Stimulated activated CD4-positive, alpha-beta T cell treated with anti-CD3 and anti-CD28 coated beads, Interleukin-2, amount 100 ng/mL, for 4 hours (primary cell): ENCODE results near the gene SLC4A9.
"Not testable (repeated sequence)": the region's sequence is repeated elsewhere in the genome, so short reads cannot be mapped to it uniquely, and the experiment has no call there.

ENCODE experiments used
- DNase-seq: peaks from one replicate; pipeline ENCODE4 v3.0.0-alpha.2; 2020; ENCODE audit warnings: low read depth

Gene SLC4A9

DNA sequence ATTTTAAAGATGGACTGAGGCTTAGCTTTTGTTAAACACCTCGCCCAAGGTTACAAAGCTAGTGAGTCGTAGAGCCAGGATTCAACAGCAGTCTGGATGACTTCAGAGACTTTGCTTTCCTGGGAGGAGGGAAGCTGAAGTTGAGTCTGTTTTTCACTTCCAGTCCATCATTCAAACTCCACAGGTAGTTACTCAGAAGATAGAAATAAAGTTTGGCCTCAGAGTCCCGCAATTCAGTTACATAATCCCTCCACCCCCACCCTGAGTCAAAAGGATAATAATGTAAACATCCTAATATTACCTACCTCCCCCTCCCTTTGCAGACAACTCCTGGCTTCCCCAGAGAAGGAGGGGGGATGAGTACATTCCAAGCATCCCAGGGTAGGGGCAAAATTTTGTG is 21.7 kb upstream of the SLC4A9 start:
- no peak for DNase-seq

DNA sequence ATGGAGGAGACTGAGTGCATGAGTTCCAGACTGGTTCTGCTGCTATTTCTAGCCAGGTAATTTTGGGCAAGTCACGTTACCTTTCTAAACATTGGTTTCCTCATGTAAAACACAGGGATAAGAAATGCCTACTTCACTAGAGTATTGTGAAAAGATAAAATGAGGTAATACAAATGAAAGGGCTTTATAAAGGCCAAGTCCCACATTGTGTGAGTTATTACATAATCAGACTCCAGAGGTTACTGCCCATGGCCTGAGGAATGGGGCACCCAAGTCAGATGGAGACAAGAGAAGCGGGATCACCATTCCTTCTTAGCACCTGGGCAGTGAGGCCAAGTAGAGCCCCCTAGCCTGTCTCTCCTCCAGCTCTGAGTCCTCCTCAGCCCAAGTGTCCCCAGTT is 21.1 kb upstream of the SLC4A9 start:
- no peak for DNase-seq

DNA sequence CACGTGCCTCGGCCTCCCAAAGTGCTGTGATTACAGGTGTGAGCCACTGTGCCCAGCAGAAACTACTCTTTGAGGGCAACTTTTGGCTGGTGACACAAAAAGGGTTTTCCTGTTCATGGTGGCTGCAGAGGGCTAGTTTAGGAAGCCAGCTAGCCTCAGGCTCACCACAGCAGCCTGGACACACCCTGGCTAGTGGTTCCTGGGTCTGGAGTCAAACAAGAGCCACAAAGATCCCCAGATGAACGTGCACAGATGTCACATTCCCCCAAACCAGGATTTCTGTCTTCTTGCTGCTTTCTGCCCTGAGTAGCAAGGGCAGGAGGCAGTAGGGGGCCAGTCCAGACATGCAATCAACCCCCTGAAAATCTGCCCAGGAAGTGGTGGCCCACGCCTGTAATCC is 20.4 kb upstream of the SLC4A9 start:
- no peak for DNase-seq

DNA sequence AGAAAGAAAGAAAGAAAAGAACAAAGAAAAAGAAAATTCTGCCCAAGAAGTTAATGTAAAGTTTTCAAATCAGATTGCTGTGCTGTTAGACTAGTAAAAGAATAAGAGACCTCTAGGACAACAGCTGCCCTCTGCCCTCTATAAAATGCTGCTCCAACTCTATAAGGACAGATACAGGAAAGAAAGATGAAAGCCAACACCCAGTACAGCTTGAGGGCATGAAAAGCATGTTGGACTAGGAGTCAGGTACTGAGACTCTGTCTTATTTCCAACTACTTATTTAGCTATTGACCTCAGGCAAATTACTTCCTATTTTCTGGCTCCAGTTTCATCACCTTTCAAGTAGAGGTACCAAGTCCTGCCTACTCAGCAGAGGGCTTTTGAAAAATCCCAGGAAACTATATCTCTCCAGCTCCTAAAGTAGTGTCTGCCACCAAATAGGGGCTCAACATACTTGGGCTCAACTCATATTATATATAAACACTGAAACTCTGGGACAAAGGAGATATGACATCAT is 19.3 kb upstream of the SLC4A9 start:
- DNase-seq, result no peak

DNA sequence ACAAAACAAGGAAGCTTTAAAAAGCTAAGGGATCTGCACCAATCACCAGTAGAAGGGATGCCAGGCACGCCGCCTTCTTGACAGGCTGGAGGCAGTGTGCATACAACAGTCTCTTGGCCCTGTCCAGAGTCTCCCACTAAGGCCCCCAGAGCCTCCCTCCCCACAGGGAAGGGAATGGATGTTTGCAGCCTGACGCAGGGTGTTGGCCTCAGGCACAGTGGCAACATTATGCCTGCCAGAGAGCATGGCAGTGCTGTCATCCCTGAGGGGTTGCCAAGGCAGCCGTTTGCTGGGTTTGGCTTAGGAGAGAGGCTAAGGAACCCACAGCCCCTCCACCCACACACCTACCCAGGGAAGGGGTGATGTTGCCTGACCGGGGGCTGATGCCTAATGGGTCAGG is 18.4 kb upstream of the SLC4A9 start:
- no peak for DNase-seq

DNA sequence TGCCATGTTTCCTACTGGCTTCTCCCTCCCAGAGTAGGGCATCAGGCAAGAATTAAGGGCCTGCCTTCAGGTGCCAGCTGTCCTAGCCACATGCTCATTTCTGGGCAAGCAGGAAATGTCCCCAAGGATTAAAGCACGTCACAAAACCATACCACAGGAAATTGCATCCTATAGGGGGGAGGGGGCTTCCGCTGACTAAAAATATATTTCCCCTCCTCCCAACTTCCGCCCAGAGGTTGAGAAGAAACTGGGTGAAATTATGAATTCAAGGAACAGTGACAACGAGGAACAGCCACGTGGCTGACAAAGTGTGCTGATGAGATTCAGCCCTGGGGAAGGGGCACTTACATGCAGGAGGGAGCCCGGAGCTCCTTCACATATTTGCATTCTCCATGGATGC is 17.7 kb upstream of the SLC4A9 start:
- DNase-seq, result no peak

DNA sequence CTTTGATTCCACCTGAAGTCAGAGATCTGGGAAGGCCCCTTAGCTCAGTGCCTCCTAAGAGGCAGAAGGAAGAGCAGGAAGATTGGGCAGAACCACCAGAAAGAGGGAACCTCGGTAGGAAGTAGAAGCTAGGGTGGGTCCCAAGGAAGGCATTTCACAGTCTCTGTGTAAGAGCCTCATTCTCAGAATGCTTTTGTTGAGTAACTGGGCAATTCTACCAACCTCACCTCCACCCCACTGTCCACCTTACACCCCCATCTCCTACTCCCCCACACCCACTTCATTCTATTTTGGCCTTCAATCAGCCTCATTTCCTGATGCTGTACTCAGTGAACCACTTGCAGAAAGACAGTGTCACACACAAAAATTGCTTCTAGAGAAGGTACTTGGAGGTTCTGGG is 17.1 kb upstream of the SLC4A9 start:
- DNase-seq, result no peak

DNA sequence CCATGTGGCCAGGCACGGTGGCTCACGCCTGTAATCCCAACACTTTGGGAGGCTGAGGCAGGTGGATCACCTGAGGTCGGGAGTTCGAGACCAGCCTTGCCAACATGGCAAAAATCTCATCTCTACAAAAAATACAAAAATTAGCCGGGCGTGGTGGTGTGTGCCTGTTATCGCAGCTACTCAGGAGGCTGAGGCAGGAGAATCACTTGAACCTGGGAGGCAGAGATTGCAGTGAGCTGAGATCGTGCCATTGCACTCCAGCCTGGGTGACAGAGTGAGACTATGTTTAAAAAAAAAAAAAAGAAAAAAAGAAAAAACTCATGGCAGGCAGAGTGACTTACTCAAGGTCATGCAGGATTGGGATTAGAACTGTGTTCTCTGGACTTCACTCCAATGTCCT is 16.1 kb upstream of the SLC4A9 start:
- DNase-seq, result not testable (repeated sequence)

DNA sequence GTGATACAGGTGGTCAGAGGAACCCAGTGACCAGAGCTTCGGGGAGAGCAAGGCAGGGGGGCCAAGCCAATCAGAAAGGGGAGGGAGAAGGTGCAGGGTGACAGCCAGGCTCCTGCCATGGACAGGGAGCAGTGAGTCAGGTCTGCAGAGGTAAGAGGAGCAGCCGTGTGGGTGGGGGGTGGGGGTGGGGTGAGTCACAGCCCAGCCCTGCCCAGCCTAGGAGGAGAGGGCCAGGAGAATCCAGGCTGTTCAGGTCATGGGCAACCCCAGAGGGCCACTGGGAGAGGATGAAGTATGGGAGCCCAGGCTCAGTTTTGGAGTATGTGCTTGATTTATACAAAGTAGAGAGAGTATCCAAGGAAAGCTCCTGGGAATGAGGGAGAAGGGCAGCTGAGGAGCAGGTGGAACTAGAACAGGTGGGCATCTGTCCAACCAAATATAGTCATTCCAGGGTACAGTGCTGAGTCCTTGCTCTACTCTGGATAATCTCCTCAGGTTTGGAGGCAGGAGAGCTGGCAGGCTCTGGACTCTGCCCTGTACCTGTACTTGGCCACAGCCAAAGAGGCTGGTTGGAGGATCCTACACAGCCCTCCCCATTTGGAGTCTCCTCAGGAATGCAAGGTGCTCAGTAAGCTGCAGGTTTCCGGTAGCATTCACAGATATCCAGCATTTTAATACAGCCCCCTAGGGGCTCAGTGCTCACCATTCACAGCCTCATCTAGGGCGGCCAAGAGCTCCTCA is 15.1 kb upstream of the SLC4A9 start:
- DNase-seq, result peak; percentile 24

DNA sequence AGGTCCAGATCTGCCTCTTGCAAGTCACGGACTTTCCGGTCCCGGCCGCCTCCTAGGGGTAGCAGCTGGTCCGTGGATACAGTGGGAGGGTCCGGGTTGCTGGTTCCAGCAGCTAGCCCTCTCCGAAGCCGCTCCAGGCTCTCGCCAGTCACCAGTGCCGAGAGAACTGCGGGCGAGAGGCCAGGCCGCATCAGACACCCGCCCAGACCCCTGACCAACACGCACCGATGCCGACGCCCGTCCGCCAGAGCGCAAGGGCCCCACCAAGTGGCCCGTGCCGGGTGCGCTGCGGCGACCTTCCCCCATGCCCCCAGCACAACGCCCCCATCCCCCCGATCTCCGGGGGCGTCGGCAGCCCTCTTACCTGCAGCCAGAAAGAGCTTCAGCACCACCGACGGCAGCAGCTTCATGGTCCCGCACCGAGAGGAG is 14.1 kb upstream of the SLC4A9 start:
- DNase-seq, result peak; percentile 7

DNA sequence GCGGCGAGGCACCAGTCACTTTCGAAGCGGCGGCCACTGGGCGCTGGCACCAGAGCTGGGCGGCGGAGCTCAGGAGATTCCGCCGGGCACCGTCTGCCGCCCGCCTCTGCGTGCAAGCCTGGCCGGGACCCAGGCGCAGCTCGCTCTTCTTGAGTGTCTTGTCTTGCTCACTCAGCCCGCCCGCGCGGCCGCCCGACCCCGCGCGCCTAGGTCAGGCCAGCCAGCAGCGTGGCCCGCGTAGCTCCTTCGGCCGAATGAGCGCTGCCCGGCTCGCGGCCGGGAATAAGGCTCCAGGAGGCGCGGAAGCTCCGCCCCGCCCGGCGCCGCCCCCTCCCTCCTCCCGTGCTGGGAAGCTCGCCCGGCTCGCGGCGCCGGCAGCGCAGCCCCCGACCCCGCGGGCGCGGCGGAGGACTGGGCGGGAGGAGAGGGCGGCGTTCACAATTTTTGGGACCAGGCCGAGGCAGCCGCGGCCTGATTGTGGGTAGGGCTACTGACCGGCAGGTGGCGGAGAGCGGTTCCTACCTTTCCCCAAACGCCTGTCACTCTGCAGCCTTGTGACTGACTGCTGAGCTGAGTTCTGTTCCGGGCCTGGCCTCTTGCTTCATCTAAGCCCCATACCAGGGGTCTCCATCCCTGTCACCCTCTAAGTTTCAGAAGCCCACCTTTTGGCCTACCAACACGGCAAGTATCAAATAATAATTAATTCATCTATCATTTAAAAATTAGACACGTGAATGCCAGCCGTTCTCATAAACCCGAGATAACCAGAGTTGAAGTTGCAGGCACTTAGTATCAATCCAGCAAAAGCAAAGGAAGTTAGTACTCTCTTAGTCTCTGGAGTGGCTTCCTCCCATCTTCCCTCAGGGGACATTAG is 13.4 kb upstream of the SLC4A9 start, which contains the start of gene HBEGF:
Gene HBEGF, minus strand, starts transcription at position 256 of the 874 bp plus-strand sequence. CDS start 275 bp downstream, outside the sequence.
- DNase-seq, result peak; percentile 26

DNA sequence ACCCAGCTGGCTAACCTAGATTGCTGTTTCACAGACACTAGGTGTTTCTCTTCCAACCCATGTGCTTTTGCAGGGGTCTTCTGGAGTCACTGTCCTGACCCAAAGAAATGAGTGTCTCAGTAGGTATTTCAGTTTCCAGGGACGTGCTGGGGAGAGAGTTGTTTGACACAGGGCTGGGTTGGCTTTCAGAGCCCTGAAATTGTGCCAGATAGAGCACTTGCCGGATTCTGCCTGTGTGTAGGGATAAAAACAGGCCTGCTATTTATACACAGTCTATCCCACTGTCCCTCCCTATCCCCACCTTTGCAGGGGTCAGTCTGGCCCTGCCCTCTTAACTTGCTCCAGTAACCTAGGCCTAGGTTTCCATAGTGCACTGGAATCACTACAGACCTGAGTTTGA is 12.6 kb upstream of the SLC4A9 start:
- DNase-seq, result no peak

DNA sequence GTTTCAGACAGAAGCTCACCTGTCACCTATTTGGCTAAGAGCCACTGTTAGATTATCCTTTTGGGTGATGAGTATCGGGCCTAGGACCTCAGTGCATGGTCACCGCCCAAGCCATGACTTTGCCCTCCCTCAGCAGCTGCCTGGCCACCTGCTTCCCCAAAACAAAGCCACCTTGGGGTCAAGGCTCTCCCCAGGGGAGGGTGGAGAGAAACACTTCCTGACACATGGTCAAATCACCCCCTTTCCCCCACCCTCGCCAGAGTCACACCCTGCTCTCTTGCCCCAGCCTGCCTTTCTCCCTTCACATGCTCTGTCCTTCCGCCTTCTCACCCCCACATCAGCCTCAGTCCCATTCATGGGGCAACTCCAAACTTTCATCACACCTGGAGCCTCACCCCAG is 11.9 kb upstream of the SLC4A9 start:
- no peak for DNase-seq

DNA sequence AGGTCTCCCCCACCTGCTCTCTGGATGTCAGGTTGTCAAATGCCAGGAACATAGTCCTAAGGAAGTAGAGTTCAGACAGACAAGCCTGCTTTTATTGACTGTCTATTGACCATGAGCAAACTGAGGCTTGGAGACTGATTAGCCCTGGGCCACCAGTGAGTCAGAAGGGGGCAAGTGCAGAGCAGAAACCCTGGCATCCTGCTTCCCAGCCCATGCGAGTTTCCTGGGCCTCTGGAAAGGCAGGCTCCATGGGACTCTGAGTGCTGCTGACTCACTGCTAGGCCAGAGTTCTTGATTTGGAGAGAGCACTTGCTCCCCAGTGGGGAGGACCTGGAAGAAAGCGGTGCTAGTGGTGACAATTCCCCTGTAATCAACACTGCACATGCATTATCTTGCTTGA is 10.8 kb upstream of the SLC4A9 start:
- DNase-seq, result no peak

DNA sequence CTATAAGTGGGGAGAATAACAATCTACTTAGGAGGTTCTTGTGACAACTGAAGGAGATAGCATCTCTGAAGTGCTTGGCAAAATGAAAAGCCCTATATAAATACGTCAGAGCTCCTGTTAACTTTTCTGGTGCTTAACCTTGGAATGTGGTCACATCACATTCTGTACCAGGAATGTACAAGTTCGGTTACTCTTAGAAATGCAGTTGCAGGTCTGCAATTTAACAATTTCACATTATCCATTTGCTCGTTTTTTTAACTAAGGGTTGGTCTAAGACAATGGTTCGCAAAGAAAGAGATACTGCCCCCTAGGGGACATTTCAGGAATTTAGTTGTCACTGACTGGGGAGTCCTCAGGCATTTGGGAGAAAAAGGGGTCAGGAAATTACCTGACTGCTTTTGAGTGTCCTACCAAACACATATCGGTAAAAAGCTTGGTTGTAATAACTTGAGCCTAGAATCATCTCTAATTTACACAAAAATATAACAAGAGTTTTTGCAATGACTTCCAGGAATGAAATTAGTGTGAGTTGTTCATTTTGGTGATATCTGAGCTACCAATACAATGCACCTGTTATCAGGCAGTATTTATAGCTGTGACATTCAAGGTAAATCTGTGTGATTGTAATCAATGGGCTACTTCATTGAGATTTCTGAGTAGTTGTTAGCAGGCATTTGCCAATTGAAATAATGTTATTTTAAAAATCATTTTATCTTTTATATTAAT is 8.2 kb upstream of the SLC4A9 start:
- peak; percentile 54 for DNase-seq

DNA sequence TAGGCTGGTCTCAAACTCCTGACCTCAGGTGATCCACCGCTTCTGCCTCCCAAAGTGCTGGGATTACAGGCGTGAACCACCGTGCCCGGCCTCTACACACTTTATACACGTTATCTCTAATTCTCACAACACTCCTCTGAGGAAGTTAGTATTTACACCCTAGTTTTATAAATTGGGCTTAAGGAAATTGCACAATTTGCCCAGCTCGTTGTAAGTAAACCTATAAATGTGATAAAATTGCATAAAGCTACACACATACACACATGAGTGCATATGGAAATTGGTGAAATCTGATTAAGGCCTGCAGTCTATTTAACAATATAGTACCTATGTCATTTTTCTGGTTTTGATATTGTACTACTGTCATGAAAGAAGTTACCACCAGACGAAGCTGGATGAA is 4.4 kb upstream of the SLC4A9 start:
- no peak for DNase-seq

DNA sequence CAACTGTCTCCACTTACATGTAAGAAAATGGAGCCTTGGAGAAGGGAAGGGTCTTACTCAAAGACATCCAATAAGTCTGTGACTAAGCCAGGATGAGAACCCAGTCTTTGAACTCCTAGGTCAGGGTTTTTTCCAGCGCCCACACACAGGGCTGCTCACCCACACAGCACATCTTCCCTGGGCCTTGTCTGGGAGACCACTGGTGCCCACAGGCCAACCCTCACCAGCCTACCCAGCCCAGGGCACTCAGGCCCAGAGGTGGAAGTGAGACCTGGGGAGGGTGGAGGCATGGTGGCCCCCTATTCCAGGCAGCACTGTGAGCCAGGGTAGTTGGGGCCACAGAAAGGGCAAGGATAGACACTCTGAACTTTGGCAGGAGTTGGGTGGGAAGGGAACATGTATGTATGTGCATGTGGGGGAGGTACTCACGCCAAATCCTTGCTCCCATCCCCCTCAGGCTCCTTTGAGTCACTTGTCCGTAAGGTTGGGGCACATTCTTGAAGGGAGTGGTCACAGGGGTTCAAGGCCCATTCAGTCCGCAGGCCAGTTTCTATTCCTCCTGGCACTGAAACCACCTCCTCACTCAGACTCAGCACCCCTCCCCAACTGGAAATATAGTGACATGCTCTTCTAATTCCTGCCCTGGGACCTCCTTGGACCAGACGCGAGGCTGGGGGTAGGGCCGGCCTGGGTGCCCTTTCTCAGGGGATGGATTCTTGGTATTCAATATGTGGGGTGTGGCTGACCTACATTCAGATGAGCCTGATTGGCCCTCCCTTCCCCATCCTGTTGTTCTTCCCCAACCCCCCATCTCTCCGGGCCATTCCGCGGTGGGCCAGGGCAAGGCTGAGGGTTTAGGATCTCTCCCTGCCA is 2.9 kb upstream of the SLC4A9 start:
- no peak for DNase-seq

DNA sequence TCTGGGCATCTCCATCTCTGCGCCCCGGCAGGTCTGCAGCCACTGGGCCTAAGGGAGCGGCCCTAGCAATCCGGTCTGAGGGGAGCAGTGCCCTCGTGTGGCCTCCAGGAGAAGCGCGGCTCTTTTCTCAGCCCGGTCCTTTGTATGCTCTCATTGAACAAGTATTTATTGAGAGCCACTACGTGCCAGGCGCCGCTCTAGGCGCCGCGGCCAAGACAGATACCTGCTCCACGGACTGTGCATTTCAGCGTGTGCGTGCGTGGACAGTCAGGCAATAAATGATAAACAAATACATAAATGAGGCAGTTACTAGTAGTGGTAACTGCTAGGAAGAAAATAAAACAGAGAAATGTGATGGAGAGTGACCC is 2.3 kb upstream of the SLC4A9 start:
- DNase-seq, result peak; percentile 52

DNA sequence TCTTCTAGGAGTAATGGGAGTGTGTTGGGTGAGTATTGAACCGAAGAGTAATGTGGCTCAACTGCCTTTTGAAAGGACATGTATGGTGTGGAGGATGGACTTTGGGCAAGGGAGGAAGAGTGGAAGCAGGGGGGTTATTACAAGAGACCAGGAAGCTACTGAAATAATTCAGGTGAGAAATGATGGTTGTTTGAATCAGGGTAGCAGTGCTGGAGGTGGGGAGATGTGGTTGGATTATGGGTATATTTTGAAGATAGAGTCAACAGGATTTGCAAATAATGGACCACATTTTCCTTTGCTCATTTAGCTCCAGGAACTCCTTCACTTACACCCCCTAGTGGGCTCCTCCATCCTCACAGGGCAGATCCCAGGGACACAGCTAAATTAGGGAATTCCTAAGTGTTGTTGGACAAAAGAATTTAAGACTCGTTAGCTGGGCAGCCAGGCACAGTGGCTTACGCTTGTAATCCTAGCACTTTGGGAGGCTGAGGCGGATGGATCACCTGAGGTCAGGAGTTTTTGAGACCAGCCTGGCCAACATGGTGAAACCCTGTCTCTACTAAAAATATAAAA is 1.2 kb upstream of the SLC4A9 start:
- no peak for DNase-seq

DNA sequence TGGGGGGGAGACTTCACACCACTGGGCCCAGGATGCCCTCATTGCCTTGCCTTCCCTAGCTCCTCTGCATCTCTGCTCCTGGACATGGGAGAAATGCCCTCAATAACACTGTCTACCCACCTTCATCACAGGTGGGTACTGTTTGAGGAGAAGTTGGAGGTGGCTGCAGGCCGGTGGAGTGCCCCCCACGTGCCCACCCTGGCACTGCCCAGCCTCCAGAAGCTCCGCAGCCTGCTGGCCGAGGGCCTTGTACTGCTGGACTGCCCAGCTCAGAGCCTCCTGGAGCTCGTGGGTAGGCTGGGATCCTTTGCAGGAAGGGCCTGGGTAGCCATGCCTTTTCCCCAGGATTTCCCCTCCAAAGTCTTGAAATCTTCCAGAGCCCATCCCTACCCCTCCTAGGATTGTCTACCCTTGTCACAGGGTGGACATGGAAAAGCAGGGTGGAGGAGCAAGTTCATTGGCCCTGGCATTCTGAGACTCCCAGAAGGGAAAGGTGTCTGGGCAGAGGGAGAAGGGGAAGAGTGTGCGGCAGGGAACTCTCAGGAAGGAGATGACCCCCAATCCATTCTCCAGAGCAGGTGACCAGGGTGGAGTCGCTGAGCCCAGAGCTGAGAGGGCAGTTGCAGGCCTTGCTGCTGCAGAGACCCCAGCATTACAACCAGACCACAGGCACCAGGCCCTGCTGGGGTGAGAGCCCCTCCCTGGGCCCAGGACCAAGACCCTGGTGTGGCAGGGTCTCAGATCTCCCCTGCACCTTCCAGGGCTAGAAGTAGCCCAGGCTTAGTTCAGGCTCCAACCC is 886 bp downstream of the SLC4A9 start:
- DNase-seq, result no peak
